ENCODE results near the gene FFAR4.

Gene FFAR4

GRCh38 chr10:93601146-93601773 lies 34.8 kb downstream of the FFAR4 start, which contains the start of gene RBP4:
Gene RBP4, minus strand, starts transcription at chr10:93601235. Its CDS starts 207 bp downstream, at chr10:93601028.
- DNase-seq, result no peak

GRCh38 chr10:93601774-93602162 lies 35.3 kb downstream of the FFAR4 start:
- no peak for DNase-seq

- DNase-seq, result no peak
Observed at GRCh38 chr10:93603023-93603422, 36.6 kb downstream of the FFAR4 start.

- no peak for DNase-seq
Observed at GRCh38 chr10:93604146-93604545, 37.7 kb downstream of the FFAR4 start.

- DNase-seq, result no peak
Observed at GRCh38 chr10:93608421-93608820, 42.0 kb downstream of the FFAR4 start.

GRCh38 chr10:93612311-93612710 lies 45.8 kb downstream of the FFAR4 start, which contains the start of gene PDE6C:
Gene PDE6C, plus strand, starts transcription at chr10:93612537. Its CDS starts 189 bp downstream, at chr10:93612726.
- DNase-seq, result no peak

- DNase-seq, result no peak
Observed at GRCh38 chr10:93613126-93613525, 46.7 kb downstream of the FFAR4 start.

GRCh38 chr10:93614101-93614825 lies 47.8 kb downstream of the FFAR4 start:
- DNase-seq, result no peak

GRCh38 chr10:93615576-93616235 lies 49.2 kb downstream of the FFAR4 start:
- no peak for DNase-seq

- DNase-seq, result no peak
Observed at GRCh38 chr10:93620925-93621324, 54.5 kb downstream of the FFAR4 start.

- no peak for DNase-seq
Observed at GRCh38 chr10:93622942-93623341, 56.5 kb downstream of the FFAR4 start.

- DNase-seq, result no peak
Observed at GRCh38 chr10:93628858-93629257, 62.4 kb downstream of the FFAR4 start.

- DNase-seq, result no peak
Observed at GRCh38 chr10:93629647-93630305, 63.3 kb downstream of the FFAR4 start.

- no peak for DNase-seq
Observed at GRCh38 chr10:93630625-93631557, 64.4 kb downstream of the FFAR4 start.
